ENCODE measurements around the gene AMFR. TPM values are rescaled to one million over a fixed set of nuclear protein-coding genes. Genes with fewer than 3 reads are reported as not detected.
A peak's percentile ranks its signal among the peaks of the same experiment; 100 is the strongest.

The AMFR gene
- total RNA-seq, 2 donors from 2014 or later, result 87.7 to 130 TPM

GRCh38 chr16:56332464-56333079 lies 92.8 kb downstream of the AMFR start:
- intact Hi-C loops (cut with DNase I), result no loop called here
- ATAC-seq (peak; percentile 42), DNase-seq (peak; percentile 36 to 67 (median 59))
- Histone ChIP-seq H3K36me3 (replicated peaks in 1 of 2; ENCODE audit: insufficient read depth in 1 of 2, low read depth in 2 of 2) (no peaks in the 10 kb centered on the region), H3K27ac (no peak overlapping the region), H3K4me1 (no peaks in the 10 kb centered on the region), H3K9me3 (no peaks in the 10 kb centered on the region), H3K4me3 (no peak overlapping the region), H3K27me3 (no peaks in the 10 kb centered on the region)
- no peak for TF ChIP-seq POLR2A (IDR thresholded peaks at IDR 0.05)
- TF ChIP-seq CTCF (IDR thresholded peaks at IDR 0.05), result peak in 5 of 7 experiments; percentile 14 to 44 (median 19)
- WGBS, 2 donors, result 39 to 43% methylated on average over 11 to 15 of the region's 16 CpGs

- TF ChIP-seq POLR2A (IDR thresholded peaks at IDR 0.05), result no peak
- no peak for TF ChIP-seq CTCF (IDR thresholded peaks at IDR 0.05)
- ATAC-seq (no peak), DNase-seq (no peak)
- WGBS, 2 donors, result 62 to 66% methylated on average over 8 of the region's 8 CpGs
- Histone ChIP-seq H3K4me1 (no peaks in the 10 kb centered on the region), H3K27ac (no peak overlapping the region), H3K9me3 (no peaks in the 10 kb centered on the region), H3K4me3 (no peak overlapping the region), H3K27me3 (no peaks in the 10 kb centered on the region), H3K36me3 (replicated peaks in 1 of 2; ENCODE audit: insufficient read depth in 1 of 2, low read depth in 2 of 2) (no peaks in the 10 kb centered on the region)
- intact Hi-C loops (cut with DNase I), result no loop called here
Measured at GRCh38 chr16:56331915-56332314, 93.4 kb downstream of the AMFR start.

GRCh38 chr16:56331399-56331798 lies 93.9 kb downstream of the AMFR start:
- Histone ChIP-seq H3K4me3 (no peak overlapping the region), H3K27ac (no peak overlapping the region), H3K4me1 (no peaks in the 10 kb centered on the region), H3K27me3 (no peaks in the 10 kb centered on the region), H3K36me3 (replicated peaks in 1 of 2; ENCODE audit: insufficient read depth in 1 of 2, low read depth in 2 of 2) (no peaks in the 10 kb centered on the region), H3K9me3 (no peaks in the 10 kb centered on the region)
- no peak for ATAC-seq
- no peak for DNase-seq
- TF ChIP-seq CTCF (IDR thresholded peaks at IDR 0.05) (no peak), POLR2A (IDR thresholded peaks at IDR 0.05) (no peak)
- intact Hi-C loops (cut with DNase I), result no loop called here
- WGBS, 2 donors, result 63 to 71% methylated on average over 11 of the region's 11 CpGs

- intact Hi-C loops (cut with DNase I), result no loop called here
- 67 to 71% methylated on average over 4 of the region's 4 CpGs for WGBS, 2 donors
- ATAC-seq, result no peak
Measured at GRCh38 chr16:56330476-56330875, 94.9 kb downstream of the AMFR start.

More at GRCh38 chr16:56330476-56330875, 94.9 kb downstream of the AMFR start:
- TF ChIP-seq CTCF (IDR thresholded peaks at IDR 0.05), result no peak
- no peak for TF ChIP-seq POLR2A (IDR thresholded peaks at IDR 0.05)
- no peak overlapping the region for H3K27ac ChIP-seq
- no peaks in the 10 kb centered on the region for H3K9me3 ChIP-seq
- H3K27me3 ChIP-seq, result no peaks in the 10 kb centered on the region
- no peaks in the 10 kb centered on the region for H3K36me3 ChIP-seq (replicated peaks in 1 of 2; ENCODE audit: insufficient read depth in 1 of 2, low read depth in 2 of 2)
- no peak for DNase-seq
- H3K4me3 ChIP-seq, result no peak overlapping the region
- no peaks in the 10 kb centered on the region for H3K4me1 ChIP-seq
